ENCODE results near the gene SAMD4A.

Gene SAMD4A

GRCh38 chr14:54767139-54767431 lies 200.2 kb downstream of the SAMD4A start:
- no peak for DNase-seq

GRCh38 chr14:54767450-54767849 lies 200.5 kb downstream of the SAMD4A start:
- DNase-seq, result no peak

DNA sequence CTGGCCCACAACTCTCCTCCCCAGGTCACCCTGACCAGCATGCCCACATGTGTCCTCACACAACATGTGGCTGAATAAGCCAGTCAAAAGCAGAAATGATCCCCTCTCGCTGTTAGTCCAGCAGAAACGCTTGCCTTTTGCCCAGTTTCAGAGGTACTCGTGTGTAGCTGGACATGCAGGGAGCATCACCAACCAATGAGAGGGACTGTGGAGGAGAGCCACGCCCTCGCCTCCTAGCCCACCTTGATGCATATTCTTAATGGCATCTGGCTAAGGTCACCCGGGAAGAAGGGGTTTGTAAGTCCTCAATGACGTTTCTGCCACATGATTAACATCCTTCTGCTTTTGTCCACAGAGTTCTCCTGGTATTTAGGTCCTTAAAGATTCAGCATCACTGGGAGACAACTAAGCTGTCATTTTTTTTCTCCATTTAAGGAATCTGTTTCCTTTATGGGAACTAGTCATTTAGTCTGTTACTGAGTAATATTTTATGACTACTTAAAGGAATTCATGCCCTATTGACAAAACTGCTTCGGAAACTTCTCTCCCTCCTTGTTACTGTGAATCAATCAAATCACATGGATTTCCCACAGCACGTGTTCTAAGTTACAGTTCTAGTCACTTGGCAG lies 201.7 kb downstream of the SAMD4A start:
- no peak for DNase-seq

- DNase-seq, result no peak
Observed at GRCh38 chr14:54769951-54770863, 203.3 kb downstream of the SAMD4A start.

DNA sequence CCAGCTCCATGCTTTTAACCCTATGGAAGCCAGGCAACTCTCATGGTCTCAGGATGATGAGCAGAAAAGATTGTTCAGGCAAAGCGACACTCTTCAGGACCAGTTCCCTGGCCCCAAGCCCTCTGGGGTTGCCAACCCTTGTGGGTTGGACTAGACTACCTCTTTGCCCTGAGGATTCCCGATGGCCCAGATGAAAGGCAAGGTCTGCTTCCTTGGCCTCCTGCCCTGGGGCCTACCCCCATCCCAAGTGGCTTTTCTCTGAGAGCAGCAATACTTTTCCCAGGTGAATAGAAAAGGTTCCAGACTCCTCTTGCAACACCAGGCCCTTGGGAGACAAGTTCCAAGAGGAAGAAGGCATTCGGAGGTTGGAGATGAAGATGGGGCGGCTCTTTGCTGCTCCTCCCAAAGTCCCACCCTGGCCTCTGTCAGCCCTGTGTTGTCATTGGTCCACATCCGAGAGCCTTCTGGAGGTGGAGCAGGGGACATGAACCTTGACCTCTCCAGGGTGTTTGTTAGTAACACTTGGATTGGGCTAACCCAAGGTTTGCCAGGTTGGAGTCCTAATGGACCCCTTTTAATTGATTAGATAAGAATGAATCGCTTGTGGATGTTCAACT lies 204.6 kb downstream of the SAMD4A start:
- no peak for DNase-seq

- DNase-seq, result no peak
Observed at GRCh38 chr14:54772451-54772881, 205.5 kb downstream of the SAMD4A start.

DNA sequence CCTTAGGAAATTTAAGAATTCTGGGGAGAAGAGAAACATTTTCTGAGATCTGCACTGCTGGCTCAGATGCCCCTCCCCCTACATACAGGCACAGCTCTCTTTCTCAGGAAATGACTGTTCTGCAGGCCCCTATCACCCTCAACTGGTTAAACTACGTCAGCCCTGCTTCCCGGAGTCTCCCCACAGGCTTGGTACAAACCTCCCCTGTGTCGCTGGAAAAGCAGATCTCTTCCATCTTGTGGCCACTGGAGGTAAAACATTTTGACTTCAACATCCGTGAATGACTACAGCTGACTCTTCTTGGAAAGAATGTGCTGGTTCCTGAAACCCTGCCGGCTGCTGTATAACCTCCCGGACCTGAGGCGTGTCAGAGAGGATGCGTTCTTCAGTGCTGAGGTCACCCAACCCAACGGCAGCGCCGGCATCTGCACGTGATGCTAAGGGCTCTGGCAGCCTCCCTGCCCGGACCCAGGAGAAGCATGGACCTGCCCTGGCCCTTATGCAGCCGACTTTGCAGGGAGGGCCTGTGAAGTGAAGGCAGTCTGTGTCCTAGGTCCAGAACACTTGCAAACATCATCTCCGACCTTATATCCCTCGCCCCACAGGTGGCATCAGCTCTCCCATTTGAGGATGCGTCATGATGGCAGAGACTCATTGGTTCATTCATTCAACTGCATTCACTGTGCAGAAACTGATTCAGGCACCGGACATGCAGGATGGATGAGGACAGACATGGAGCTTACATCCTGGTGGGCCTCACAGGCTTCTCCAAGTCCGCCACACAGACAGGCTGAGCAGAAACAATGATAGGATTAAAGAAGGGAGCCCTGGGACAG lies 206.5 kb downstream of the SAMD4A start:
- peak; percentile 58 to 74 for DNase-seq

DNA sequence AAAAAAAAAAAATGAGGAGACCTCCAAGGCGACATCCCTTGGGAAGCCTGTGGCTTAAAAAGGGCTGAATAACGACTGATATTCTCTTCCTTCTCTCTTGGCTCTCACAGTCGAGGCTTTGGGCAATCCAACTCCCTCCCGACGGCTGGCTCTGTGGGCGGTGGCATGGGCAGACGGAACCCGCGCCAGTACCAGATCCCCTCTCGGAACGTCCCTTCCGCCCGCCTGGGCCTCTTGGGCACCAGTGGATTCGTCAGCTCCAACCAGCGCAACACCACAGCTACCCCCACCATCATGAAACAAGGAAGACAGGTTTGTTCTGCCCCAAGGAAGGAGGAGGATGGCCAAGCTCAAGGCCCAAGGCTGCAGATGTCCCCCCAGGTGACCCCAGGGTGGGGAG lies 207.9 kb downstream of the SAMD4A start:
- DNase-seq, result no peak

DNA sequence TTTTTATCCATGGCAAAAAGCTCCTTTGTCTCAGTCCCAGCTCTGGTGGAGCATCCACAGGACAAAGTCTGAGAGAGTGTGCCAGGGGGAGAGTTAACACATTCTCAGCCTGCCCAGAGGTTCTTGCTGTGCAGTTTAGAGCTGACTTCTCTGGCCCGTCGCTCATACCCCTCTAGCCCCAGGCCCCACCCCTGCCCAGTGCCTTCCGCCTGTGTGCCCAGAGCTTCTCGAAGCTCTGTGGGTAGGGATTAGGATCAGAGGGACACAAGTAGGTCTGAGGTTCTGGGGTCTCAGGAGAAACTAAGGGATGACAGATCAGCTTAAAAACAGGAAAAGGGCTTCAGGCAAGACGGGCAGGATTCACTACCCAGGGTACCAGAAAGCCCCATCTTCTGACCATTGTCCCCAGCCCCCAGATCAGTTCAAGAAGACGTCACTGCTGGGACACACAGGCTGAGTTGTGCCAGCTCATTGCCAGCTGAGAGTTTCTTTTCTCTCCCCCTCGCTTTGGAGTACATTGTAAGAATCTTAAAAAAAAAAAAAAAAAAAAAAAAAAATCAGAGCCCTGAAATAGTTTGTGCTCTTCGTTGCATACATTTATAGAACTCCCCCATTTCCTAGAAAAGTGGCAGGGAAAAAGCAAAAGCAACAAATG lies 208.7 kb downstream of the SAMD4A start:
- DNase-seq, result no peak

- peak; percentile 37 to 76 for DNase-seq
Observed at GRCh38 chr14:54776361-54777001, 209.6 kb downstream of the SAMD4A start.

DNA sequence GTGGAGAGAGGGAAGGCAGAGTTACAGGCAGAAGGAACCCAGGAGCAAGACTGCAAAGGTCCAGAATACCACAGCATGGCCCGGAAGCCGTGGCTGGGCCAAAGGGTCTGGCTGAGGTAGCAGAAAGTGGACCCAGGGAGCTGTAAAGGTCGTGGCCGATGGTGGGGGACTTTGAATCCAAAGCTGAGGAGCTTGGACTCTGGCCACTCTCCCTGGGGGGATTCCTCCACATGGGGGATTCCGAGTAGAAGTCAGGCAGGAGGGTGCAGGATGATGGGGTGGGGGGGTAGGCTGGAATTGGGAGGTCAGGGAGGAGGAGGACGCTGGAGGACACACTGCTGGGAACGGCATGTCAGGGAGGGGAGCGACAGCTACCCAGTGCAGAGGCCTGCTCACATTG lies 210.5 kb downstream of the SAMD4A start:
- DNase-seq, result no peak

GRCh38 chr14:54778618-54779345 lies 211.9 kb downstream of the SAMD4A start:
- no peak for DNase-seq

- no peak for DNase-seq
Observed at GRCh38 chr14:54781080-54781479, 214.2 kb downstream of the SAMD4A start.

DNA sequence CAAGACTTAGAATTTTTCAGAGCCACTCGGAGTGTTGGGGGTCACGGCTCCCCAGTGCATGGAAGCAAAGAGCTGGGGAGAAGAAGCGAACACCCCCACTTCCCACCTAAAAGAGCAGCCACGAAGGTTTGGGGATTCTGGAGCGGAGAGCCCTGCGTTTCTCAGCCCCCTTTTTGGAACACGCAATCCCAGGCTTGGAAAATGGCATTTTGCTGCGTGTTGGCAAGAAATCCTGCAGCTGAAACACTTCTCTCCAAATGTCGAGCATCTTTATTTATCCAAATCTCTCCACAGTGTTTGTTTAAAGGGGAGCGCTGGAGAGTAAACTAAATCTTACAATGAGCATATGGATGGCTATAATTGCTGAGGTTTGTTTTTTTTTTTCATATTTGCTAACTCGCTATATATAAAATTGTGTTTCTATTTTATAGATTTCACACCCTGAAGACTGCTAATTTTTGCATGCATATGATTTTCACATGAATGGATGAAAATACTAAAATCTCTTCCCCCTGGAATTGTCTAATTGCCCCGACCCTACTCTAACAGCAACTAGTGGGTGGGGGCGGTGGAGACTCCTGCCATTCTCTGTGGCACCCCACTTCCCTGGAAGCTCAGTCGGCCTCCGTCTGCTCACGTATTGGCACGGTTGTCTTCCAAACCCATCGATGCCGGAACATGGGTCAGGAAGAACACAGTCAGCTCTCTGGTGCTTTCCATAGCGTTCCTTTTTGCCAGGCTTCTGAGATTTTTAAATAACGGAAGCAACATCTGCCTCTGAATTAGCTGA lies 215.2 kb downstream of the SAMD4A start:
- no peak for DNase-seq

- DNase-seq, result no peak
Observed at GRCh38 chr14:54782751-54783659, 216.1 kb downstream of the SAMD4A start.

GRCh38 chr14:54783660-54784015 lies 216.7 kb downstream of the SAMD4A start:
- no peak for DNase-seq

DNA sequence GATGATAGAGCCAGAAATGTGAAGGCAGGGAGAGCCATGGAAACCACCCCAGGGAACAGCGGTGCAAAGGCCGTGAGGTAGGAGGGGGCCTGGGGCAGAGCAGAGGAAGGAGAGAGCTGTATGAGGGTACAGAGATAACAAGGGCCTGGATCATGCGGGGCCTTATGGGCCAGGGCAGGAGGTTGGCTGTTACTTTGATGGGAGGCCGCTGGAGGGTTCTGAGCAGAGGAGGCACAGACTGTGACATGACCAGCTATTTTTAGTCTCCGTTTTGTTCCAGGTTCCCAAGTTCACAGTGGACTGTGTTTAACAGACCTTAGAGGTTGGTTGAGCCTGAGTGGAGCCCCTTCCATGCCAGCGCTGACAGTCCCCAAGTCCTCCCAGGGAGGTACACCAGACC lies 217.1 kb downstream of the SAMD4A start:
- DNase-seq, result no peak

DNA sequence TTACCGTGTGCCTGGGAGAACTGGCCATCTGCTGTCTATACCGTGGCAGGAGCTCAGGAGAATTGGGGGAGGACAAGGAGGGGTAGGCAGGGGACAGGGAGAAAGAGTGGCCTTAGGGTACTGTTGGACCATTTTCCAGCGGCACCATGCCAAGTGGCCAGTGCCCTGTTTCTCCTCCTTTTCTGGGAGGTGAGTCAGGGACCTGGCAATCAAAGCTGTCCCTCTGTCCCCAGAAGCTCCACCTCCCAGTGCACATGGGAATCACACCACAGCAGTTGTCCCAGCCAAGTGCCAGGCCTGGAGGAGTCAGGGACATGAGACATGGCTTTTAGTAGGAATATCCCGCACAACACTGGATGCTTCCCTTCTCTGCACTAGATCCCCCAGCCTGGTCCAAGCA lies 217.7 kb downstream of the SAMD4A start:
- DNase-seq, result no peak

GRCh38 chr14:54785136-54785777 lies 218.3 kb downstream of the SAMD4A start:
- DNase-seq, result no peak
